ENCODE results near the gene HSD17B14. TPM values are rescaled to one million over a fixed set of nuclear protein-coding genes. Genes with fewer than 3 reads are reported as not detected.

Gene HSD17B14
- total and polyA plus RNA-seq, 4 donors: 9.0 to 39.1 (median 15.3) TPM

- Histone ChIP-seq H3K4me1 (ENCODE audit: control insufficient read depth in 5 of 5, insufficient read depth in 5 of 5, low read length in 5 of 5) (peaks cover 0 to 12% (median 3%) of the 10 kb centered on the region in 5 donors), H3K27me3 (ENCODE audit: control insufficient read depth in 3 of 3, insufficient read depth in 3 of 3, low read length in 2 of 3) (no peaks in the 10 kb centered on the region), H3K27ac (ENCODE audit: low read depth in 1 of 2, low read length in 1 of 2) (no peak overlapping the region), H3K9ac (ENCODE audit: insufficient read depth in 1 of 2, low read length in 2 of 2) (no peak overlapping the region), H3K4me3 (no peak overlapping the region), H3K9me3 (ENCODE audit: control insufficient read depth in 4 of 4, insufficient read depth in 3 of 4, low read length in 3 of 4) (no peaks in the 10 kb centered on the region), H3K36me3 (ENCODE audit: control insufficient read depth in 4 of 4, insufficient read depth in 4 of 4, low read length in 4 of 4) (peaks cover 0 to 8% (median 0%) of the 10 kb centered on the region in 4 donors)
- TF ChIP-seq CTCF (IDR thresholded peaks at IDR 0.05; ENCODE audit: control extremely low read depth, extremely low read depth): no peak
- no peak for DNase-seq
- 94 to 97% methylated on average over 44 of the region's 44 CpGs for WGBS, 2 donors
- ATAC-seq (ENCODE audit: insufficient read depth, low FRiP score): no peak
These were observed 36.7 kb downstream of the HSD17B14 start for GRCh38 chr19:48799358-48800300.

GRCh38 chr19:48798937-48799336 is 37.4 kb downstream of the HSD17B14 start:
- H3K4me3 ChIP-seq: no peak overlapping the region
- DNase-seq (no peak), ATAC-seq (ENCODE audit: insufficient read depth, low FRiP score) (no peak)
- WGBS, 2 donors: 74 to 78% methylated on average over 6 of the region's 6 CpGs
- H3K36me3 ChIP-seq (ENCODE audit: control insufficient read depth in 4 of 4, insufficient read depth in 4 of 4, low read length in 4 of 4): peaks cover 0 to 6% (median 0%) of the 10 kb centered on the region in 4 donors
- no peak for TF ChIP-seq CTCF (IDR thresholded peaks at IDR 0.05; ENCODE audit: control extremely low read depth, extremely low read depth)
- peaks cover 0 to 12% (median 3%) of the 10 kb centered on the region in 5 donors for H3K4me1 ChIP-seq (ENCODE audit: control insufficient read depth in 5 of 5, insufficient read depth in 5 of 5, low read length in 5 of 5)
- no peak overlapping the region for H3K9ac ChIP-seq (ENCODE audit: insufficient read depth in 1 of 2, low read length in 2 of 2)
- H3K27ac ChIP-seq (ENCODE audit: low read depth in 1 of 2, low read length in 1 of 2): no peak overlapping the region
- no peaks in the 10 kb centered on the region for H3K27me3 ChIP-seq (ENCODE audit: control insufficient read depth in 3 of 3, insufficient read depth in 3 of 3, low read length in 2 of 3)
- no peaks in the 10 kb centered on the region for H3K9me3 ChIP-seq (ENCODE audit: control insufficient read depth in 4 of 4, insufficient read depth in 3 of 4, low read length in 3 of 4)

- Histone ChIP-seq H3K9ac (ENCODE audit: insufficient read depth in 1 of 2, low read length in 2 of 2) (no peak overlapping the region), H3K27ac (ENCODE audit: low read depth in 1 of 2, low read length in 1 of 2) (no peak overlapping the region), H3K9me3 (ENCODE audit: control insufficient read depth in 4 of 4, insufficient read depth in 3 of 4, low read length in 3 of 4) (no peaks in the 10 kb centered on the region), H3K4me1 (ENCODE audit: control insufficient read depth in 5 of 5, insufficient read depth in 5 of 5, low read length in 5 of 5) (peaks cover 0 to 12% (median 3%) of the 10 kb centered on the region in 5 donors), H3K4me3 (no peak overlapping the region), H3K27me3 (ENCODE audit: control insufficient read depth in 3 of 3, insufficient read depth in 3 of 3, low read length in 2 of 3) (no peaks in the 10 kb centered on the region), H3K36me3 (ENCODE audit: control insufficient read depth in 4 of 4, insufficient read depth in 4 of 4, low read length in 4 of 4) (peaks cover 0 to 6% (median 0%) of the 10 kb centered on the region in 4 donors)
- no peak for TF ChIP-seq CTCF (IDR thresholded peaks at IDR 0.05; ENCODE audit: control extremely low read depth, extremely low read depth)
- WGBS, 2 donors: 84 to 90% methylated on average over 7 of the region's 7 CpGs
- no peak for ATAC-seq (ENCODE audit: insufficient read depth, low FRiP score)
- no peak for DNase-seq
These were observed 39.2 kb downstream of the HSD17B14 start for GRCh38 chr19:48797103-48797502.
